HL-60 (cell line): ENCODE measurements around the gene GLYATL2.

Experiments
- DNase-seq, 2 experiments: peaks; one replicate each; pipeline ENCODE4 v3.0.0-alpha.2; 2010 to 2020; ENCODE audit warnings: low read depth in 1 of 2, low spot score in 1 of 2
- H3K27ac ChIP-seq: fragments of 250-450 bp; sonication (Bioruptor Pico); replicated peaks from 2 replicates; pipeline ENCODE4 v1.5.1; 2020; ENCODE audit warnings: mild to moderate bottlenecking, moderate library complexity
- H3K27me3 ChIP-seq: fragments of 250-450 bp; sonication (Bioruptor Pico); 2 replicates; pipeline ENCODE4 v1.5.1; 2021; ENCODE audit warnings: mild to moderate bottlenecking, moderate library complexity; ENCODE audit not compliant: insufficient read depth, poor library complexity, severe bottlenecking
- H3K4me3 ChIP-seq: replicated peaks from 2 replicates; pipeline ENCODE4 v1.5.1; 2011; ENCODE audit warnings: mild to moderate bottlenecking, control low read depth, low read length; ENCODE audit not compliant: insufficient read depth
- CTCF ChIP-seq: IDR thresholded peaks from one replicate; pipeline ENCODE4 v1.5.1; 2011; ENCODE audit warnings: low read length, control low read depth, inconsistent platforms; ENCODE audit not compliant: insufficient read depth
- GABPA ChIP-seq: IDR thresholded peaks from 2 replicates; pipeline ENCODE4 v1.6.1; 2012; ENCODE audit warnings: low read depth
- POLR2AphosphoS5 ChIP-seq: IDR thresholded peaks from 2 replicates; pipeline ENCODE4 v1.6.1; 2012; ENCODE audit warnings: low read depth
- SPI1 ChIP-seq: IDR thresholded peaks from 2 replicates; pipeline ENCODE4 v1.6.1; 2012; ENCODE audit warnings: low read depth, mild to moderate bottlenecking, borderline replicate concordance
- TF ChIP-seq, protein P1 (sequence below): IDR thresholded peaks from 2 replicates; pipeline ENCODE4 v1.6.1; 2012; ENCODE audit warnings: low read depth; ENCODE audit not compliant: insufficient replicate concordance

The GLYATL2 gene

DNA sequence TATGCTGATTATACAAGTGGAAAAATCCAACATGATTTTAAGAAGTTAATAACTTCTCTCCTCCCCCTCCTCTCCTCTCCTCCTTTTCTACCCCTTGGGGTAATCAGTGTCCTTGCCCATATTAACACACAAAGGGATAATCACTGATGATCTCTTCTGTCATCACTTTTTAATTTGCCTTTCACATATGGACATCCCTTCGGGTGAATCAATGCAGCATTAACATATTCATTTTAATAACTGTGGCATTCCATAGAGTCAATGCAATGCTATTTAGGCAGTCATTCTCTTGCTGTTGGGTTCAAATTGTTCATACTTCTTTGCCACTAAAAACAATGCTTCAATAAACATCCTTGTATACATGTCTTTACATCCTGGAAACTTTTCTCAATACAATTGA, 42.9 kb upstream of the GLYATL2 start:
- no peak overlapping the region for H3K4me3 ChIP-seq
- no peaks in the 10 kb centered on the region for H3K27me3 ChIP-seq
- H3K27ac ChIP-seq, result no peak overlapping the region
- no peak for DNase-seq
- TF ChIP-seq, protein P1, sequence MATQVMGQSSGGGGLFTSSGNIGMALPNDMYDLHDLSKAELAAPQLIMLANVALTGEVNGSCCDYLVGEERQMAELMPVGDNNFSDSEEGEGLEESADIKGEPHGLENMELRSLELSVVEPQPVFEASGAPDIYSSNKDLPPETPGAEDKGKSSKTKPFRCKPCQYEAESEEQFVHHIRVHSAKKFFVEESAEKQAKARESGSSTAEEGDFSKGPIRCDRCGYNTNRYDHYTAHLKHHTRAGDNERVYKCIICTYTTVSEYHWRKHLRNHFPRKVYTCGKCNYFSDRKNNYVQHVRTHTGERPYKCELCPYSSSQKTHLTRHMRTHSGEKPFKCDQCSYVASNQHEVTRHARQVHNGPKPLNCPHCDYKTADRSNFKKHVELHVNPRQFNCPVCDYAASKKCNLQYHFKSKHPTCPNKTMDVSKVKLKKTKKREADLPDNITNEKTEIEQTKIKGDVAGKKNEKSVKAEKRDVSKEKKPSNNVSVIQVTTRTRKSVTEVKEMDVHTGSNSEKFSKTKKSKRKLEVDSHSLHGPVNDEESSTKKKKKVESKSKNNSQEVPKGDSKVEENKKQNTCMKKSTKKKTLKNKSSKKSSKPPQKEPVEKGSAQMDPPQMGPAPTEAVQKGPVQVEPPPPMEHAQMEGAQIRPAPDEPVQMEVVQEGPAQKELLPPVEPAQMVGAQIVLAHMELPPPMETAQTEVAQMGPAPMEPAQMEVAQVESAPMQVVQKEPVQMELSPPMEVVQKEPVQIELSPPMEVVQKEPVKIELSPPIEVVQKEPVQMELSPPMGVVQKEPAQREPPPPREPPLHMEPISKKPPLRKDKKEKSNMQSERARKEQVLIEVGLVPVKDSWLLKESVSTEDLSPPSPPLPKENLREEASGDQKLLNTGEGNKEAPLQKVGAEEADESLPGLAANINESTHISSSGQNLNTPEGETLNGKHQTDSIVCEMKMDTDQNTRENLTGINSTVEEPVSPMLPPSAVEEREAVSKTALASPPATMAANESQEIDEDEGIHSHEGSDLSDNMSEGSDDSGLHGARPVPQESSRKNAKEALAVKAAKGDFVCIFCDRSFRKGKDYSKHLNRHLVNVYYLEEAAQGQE, result no peak
- TF ChIP-seq GABPA (no peak), SPI1 (no peak)

DNA sequence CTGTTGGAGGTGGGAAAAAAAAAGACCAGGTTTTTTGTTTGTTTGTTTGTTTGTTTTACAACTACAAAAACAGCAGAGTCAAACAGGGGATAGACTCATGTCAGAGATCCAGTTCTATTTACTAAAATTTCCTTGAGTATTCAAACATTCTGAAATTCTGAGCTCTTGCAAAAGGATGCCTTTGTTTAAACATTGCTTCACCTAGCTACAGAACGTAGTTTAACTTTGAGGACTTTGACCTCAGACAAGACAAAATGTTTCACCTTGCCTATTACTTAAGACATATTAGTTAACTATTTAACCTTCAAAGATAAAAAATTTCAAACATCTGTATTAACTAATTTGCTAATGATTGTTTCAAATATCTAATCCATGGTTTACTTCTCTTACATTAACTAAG, 36.1 kb upstream of the GLYATL2 start:
- H3K27me3 ChIP-seq, result no peaks in the 10 kb centered on the region
- no peak overlapping the region for H3K4me3 ChIP-seq
- no peak for DNase-seq
- H3K27ac ChIP-seq, result no peak overlapping the region
- TF ChIP-seq GABPA (no peak), CTCF (no peak), POLR2AphosphoS5 (no peak), SPI1 (no peak)
- TF ChIP-seq, protein P1, result no peak

GRCh38 chr11:58880166-58880565, 35.7 kb upstream of the GLYATL2 start:
- TF ChIP-seq CTCF, result no peak
- DNase-seq, result no peak
- Histone ChIP-seq H3K27ac (no peak overlapping the region), H3K4me3 (no peak overlapping the region), H3K27me3 (no peaks in the 10 kb centered on the region)

- DNase-seq, result no peak
- no peak overlapping the region for H3K27ac ChIP-seq
- TF ChIP-seq, protein P1, result no peak
- no peak for TF ChIP-seq CTCF
- no peak for TF ChIP-seq SPI1
- TF ChIP-seq GABPA, result no peak
- TF ChIP-seq POLR2AphosphoS5, result no peak
- no peaks in the 10 kb centered on the region for H3K27me3 ChIP-seq
- no peak overlapping the region for H3K4me3 ChIP-seq
These were observed 23.1 kb upstream of the GLYATL2 start for GRCh38 chr11:58867556-58867955.
